Temporal lobe (tissue), 1 donor: ENCODE data around the gene ADGRA3. TPM values are rescaled to one million over a fixed set of nuclear protein-coding genes. Genes with fewer than 3 reads are reported as not detected.

Source experiments
- total RNA-seq: library from RNA; depleted of rRNA; stranded (reverse); fragments of >200 nt; gene quantifications from one replicate; pipeline ENCODE4 v1.2.3, GENCODE V29; 2014

Gene ADGRA3
- total RNA-seq, 1 donor from 2014 or later: 46.5 TPM

Other genes starting within 250 kb of the ADGRA3 start
- under 0.01 TPM for gene GBA3, start 176.9 kb upstream of the ADGRA3 start, total RNA-seq